ENCODE measurements around the gene ATP10B. TPM values are rescaled to one million over a fixed set of nuclear protein-coding genes. Genes with fewer than 3 reads are reported as not detected.

Gene ATP10B
- total and polyA plus RNA-seq, 2 of the 8 experiments (the other 6 are each of a cell fraction or from before 2014, with no cell fraction given), result 0.06 to 0.11 TPM

DNA sequence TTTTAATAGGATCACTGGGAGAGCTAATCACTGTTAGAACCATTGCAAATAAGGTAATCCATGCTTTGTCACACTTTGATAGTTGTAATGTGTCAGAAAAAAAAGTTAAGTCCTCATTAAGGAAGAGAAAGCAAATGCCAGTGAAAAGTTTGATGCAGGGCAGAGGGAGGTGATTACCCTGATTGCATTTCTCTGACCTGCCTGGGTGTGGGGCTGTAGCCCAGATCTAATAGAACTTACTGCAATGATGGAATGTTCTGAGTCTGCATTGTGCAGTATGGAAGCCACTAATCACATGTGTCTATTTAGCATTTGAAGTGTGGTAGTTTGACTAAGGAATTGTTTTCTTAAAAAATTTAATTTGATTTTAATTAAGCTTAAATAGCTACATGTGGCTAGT lies 202.7 kb downstream of the ATP10B start (continued):
- TF ChIP-seq, protein P1, sequence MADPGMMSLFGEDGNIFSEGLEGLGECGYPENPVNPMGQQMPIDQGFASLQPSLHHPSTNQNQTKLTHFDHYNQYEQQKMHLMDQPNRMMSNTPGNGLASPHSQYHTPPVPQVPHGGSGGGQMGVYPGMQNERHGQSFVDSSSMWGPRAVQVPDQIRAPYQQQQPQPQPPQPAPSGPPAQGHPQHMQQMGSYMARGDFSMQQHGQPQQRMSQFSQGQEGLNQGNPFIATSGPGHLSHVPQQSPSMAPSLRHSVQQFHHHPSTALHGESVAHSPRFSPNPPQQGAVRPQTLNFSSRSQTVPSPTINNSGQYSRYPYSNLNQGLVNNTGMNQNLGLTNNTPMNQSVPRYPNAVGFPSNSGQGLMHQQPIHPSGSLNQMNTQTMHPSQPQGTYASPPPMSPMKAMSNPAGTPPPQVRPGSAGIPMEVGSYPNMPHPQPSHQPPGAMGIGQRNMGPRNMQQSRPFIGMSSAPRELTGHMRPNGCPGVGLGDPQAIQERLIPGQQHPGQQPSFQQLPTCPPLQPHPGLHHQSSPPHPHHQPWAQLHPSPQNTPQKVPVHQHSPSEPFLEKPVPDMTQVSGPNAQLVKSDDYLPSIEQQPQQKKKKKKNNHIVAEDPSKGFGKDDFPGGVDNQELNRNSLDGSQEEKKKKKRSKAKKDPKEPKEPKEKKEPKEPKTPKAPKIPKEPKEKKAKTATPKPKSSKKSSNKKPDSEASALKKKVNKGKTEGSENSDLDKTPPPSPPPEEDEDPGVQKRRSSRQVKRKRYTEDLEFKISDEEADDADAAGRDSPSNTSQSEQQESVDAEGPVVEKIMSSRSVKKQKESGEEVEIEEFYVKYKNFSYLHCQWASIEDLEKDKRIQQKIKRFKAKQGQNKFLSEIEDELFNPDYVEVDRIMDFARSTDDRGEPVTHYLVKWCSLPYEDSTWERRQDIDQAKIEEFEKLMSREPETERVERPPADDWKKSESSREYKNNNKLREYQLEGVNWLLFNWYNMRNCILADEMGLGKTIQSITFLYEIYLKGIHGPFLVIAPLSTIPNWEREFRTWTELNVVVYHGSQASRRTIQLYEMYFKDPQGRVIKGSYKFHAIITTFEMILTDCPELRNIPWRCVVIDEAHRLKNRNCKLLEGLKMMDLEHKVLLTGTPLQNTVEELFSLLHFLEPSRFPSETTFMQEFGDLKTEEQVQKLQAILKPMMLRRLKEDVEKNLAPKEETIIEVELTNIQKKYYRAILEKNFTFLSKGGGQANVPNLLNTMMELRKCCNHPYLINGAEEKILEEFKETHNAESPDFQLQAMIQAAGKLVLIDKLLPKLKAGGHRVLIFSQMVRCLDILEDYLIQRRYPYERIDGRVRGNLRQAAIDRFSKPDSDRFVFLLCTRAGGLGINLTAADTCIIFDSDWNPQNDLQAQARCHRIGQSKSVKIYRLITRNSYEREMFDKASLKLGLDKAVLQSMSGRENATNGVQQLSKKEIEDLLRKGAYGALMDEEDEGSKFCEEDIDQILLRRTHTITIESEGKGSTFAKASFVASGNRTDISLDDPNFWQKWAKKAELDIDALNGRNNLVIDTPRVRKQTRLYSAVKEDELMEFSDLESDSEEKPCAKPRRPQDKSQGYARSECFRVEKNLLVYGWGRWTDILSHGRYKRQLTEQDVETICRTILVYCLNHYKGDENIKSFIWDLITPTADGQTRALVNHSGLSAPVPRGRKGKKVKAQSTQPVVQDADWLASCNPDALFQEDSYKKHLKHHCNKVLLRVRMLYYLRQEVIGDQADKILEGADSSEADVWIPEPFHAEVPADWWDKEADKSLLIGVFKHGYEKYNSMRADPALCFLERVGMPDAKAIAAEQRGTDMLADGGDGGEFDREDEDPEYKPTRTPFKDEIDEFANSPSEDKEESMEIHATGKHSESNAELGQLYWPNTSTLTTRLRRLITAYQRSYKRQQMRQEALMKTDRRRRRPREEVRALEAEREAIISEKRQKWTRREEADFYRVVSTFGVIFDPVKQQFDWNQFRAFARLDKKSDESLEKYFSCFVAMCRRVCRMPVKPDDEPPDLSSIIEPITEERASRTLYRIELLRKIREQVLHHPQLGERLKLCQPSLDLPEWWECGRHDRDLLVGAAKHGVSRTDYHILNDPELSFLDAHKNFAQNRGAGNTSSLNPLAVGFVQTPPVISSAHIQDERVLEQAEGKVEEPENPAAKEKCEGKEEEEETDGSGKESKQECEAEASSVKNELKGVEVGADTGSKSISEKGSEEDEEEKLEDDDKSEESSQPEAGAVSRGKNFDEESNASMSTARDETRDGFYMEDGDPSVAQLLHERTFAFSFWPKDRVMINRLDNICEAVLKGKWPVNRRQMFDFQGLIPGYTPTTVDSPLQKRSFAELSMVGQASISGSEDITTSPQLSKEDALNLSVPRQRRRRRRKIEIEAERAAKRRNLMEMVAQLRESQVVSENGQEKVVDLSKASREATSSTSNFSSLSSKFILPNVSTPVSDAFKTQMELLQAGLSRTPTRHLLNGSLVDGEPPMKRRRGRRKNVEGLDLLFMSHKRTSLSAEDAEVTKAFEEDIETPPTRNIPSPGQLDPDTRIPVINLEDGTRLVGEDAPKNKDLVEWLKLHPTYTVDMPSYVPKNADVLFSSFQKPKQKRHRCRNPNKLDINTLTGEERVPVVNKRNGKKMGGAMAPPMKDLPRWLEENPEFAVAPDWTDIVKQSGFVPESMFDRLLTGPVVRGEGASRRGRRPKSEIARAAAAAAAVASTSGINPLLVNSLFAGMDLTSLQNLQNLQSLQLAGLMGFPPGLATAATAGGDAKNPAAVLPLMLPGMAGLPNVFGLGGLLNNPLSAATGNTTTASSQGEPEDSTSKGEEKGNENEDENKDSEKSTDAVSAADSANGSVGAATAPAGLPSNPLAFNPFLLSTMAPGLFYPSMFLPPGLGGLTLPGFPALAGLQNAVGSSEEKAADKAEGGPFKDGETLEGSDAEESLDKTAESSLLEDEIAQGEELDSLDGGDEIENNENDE (IDR thresholded peaks at IDR 0.05; ENCODE audit: insufficient replicate concordance, low read length), result no peak
- TF ChIP-seq TEAD4 (IDR thresholded peaks at IDR 0.05; ENCODE audit: low read depth, low read length), result peak; percentile 61; the same call in 1 of the 2 replicates
- no peak for TF ChIP-seq RBBP5 (IDR thresholded peaks at IDR 0.05; ENCODE audit: borderline replicate concordance, low read depth, low read length)
- no peak for TF ChIP-seq SIX5 (IDR thresholded peaks at IDR 0.05; ENCODE audit: low read depth, low read length)

Data from H1 (cell line).